GM18507 (cell line): ENCODE results near the gene ARPP19.
A peak's percentile ranks its signal among the peaks of the same experiment; 100 is the strongest.
"Not testable (repeated sequence)": the region's sequence is repeated elsewhere in the genome, so short reads cannot be mapped to it uniquely, and the experiment has no call there.

Source experiments
- DNase-seq: peaks from one replicate; pipeline ENCODE4 v3.0.0; 2011; ENCODE audit warnings: low read depth; ENCODE audit not compliant: insufficient read length; ENCODE audit errors: extremely low spot score
- FAIRE-seq: peaks from 2 replicates; lab custom pipeline; 2011; peaks lifted over from hg19 to GRCh38; lab: Jason Lieb, UNC

ARPP19 gene, protein sequence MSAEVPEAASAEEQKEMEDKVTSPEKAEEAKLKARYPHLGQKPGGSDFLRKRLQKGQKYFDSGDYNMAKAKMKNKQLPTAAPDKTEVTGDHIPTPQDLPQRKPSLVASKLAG

DNA sequence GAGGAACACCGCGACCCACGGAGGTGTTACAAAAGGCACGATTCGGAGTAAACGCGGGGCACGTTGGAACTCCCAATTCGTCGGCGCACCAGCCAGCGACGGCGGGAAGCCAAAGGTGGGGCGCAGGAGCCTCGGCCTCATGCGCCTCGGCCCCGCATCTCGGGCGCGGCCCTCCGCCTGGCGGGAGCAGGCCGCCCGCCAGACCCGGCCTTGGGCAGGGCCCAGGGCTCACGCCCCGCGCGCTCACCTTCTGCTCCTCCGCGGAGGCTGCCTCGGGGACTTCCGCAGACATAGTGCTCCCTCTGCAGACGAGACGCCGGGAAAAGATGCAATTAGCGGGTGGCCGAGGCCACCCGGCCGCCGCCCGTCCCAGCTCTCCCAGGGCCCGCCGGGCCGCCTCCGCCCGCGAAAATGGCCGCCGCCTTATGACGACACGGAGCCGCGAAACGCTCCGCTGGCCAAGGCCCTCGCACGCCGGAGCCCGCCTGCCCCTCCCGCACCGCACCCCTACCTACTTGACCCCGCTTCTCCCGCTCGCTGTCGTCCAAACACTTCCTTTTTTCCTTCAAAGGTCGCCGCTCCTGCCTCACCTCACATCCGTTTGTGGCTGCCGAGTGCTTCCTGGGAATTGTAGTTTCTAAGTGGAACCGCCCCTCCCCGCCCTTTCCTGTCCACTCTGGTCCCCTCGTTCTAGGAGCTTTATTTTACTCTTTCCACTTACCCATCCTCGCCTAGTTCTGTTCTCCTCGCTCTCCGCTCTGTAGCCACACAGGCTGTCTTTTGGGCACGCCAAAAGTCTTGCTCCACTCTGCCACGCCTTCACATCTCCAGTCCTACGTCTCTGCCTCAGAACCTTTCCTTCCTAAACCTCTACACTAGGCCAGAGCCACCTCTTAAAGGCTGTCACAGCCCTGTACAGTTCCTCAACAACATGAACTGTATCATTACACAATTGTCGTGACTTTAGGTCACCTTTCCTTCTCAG, at the start of gene ARPP19:
ARPP19 (minus strand) TSS at position 430 of the 985 bp plus-strand sequence; CDS start at position 292, 138 bp downstream.
- FAIRE-seq (peak; percentile 85), DNase-seq (peak; percentile 78)

DNA sequence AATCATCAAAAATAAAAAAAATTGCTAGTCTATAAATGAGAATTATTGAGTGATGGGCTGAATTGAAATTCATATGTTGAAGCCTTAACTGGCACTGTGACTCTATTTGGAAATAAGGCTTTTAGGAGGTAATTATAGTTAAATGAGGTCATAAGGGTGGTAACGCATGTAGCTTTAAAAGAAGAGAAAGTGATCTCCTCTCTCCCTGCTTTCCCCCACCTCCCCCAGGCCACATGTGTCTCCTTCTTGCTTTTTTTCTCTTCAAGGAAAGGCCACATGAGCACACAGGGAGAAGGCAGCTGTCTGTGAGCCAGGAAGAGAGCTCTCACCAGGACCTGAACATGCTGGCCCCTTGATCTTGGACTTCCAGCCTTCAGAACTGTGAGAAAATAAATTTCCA, 48.2 kb upstream of the ARPP19 start:
- no peak for DNase-seq

DNA sequence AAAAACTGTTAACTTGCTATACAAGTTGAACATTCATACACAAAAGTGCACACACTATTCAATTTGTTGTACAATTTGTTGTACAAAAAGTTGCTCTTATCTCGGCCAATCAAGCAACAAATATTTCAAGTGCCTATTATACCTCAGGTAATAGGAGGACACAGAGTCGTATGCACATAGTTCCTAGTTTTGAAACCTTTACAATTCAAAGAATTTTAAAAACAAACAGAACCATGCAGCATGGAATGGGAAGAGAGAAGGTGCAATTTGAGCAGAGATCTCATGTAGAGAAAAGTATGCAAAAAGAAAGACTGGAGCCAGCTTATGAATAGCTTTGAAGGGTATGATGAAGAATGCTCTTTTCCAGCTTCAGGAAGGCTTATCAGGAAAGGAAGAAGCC, 46.5 kb upstream of the ARPP19 start:
- DNase-seq (no peak), FAIRE-seq (no peak)

More for the DNA sequence above, 48.2 kb upstream of the ARPP19 start:
- no peak for FAIRE-seq

DNA sequence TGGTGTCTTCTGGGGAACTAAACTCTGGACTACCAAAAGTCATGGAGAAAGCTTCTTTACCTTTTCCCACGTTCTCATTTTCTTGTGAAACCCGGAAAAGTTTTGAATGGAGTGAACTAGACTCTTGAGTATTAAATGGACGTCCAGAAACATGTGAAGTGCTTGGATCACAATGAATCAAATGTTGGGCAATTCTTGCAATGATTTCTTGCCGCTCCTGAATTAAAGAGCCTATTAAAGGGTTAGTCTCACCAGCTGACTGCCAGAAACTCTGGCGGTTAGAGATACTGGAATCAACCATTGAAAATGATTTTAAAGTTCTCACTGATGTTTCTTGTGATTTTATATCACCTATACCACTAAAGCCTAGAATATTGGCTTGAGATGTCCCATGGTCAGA, 40.8 kb upstream of the ARPP19 start:
- DNase-seq (no peak), FAIRE-seq (no peak)

DNA sequence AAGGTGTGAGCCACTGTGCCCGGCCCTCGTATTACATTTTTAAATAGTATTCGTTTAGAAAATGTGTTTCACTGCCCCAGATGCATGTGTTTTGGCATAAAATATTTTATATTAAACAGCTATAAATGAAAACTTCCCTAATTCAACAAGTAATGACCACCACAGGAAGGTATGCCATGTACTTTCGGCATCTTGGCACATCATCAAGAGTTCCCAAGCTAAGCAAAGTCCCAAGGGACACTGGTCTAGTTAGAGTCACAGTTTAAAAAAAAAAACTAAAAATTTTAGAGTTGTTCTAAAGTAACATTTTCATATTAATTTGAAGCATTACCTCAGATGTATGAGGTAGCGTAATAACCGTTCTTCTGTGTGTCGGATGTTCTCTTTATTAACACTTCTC, 15.6 kb upstream of the ARPP19 start:
- DNase-seq (no peak), FAIRE-seq (no peak)

DNA sequence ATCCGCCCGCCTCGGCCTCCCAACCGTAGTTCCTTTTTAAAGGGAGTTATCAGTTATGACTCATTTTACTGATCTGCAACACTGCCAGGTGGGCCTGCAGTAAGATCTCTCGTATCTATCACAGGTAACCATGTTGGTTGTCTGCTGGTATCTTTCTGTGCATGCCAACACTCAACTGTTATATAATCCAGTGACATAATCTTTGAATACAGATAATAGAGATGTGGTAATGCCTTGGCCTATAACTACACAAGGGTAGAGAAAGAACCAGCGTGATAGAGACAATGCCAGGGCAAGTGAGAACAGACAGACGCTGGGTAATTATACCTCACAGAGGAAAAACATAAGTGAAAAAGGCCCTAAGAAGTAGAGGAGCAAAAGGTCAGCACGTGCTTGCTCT, 11.0 kb upstream of the ARPP19 start:
- FAIRE-seq (no peak), DNase-seq (no peak)

DNA sequence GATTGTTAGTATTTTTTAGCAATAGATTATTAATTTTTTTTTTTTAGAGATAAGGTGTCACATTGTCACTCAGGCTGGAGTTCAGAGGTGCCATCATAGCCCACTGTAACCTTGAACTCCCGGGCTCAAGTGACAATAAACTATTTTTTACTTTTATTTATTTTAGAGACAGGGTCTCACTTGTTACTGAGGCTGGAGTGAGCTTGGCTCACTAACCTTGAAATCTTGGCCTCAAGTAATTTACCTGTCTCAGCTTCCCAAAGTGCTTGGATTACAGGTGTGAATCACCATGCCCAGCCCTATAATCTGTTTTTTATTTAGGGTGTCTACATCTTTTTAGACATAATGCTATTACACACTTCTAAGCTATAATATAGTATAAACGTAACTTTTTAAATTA, 7.9 kb upstream of the ARPP19 start:
- FAIRE-seq (no peak), DNase-seq (no peak)

DNA sequence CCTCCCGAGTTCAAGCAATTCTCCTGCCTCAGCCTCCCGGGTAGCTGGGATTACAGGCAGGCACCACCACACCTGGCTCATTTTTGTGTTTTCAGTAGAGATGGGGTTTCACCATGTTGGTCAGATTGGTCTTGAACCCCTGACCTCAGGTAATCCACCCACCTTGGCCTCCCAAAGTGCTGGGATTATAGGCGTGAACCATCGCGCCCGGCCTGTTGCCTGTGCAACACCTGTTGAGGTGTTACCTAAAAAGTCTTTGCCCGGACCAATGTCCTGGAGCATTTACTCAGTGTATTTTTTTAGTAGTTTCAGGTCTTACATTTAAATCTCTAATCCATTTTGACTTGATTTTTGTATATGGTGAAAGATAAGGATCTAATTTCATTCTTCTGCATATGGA, 6.7 kb upstream of the ARPP19 start:
- not testable (repeated sequence) for FAIRE-seq

DNA sequence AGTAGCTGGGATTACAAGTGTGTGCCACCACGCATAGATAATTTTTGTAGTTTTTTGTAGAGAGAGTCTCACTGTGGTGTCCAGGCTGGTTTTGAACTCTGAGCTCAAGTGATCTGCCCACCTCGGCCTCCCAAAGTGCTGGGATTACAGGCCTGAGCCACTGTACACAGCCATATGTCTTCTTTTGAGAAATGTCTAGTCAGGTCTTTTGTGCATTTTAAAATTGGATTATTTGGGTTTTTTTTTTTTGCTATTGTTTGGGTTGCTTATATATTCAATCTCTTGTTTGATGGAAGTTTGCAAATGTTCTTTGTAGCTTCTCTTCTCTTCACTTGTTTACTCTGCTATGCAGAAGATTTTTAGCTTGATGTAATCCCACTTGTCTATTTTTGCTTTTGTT, 6.2 kb upstream of the ARPP19 start:
- FAIRE-seq (no peak), DNase-seq (no peak)

More for the DNA sequence above, 6.7 kb upstream of the ARPP19 start:
- not testable (repeated sequence) for DNase-seq

DNA sequence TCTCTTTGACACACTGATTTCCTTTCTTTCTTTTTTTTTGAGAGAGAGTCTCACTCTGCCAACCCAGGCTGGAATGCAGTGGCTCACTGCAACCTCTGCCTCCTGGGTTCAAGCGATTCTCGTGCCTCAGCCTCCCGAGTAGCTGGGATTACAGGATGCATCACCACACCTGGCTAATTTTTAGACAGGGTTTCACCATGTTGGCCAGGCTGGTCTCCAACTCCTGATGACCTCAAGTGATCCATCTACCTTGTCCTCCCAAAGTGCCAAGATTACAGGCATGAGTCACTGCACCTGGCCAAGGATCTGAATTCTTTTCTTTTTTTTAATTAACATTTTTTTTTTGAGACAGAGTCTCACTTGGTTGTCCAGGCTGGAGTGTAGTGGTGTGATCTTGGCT, 5.8 kb upstream of the ARPP19 start:
- not testable (repeated sequence) for FAIRE-seq, DNase-seq

DNA sequence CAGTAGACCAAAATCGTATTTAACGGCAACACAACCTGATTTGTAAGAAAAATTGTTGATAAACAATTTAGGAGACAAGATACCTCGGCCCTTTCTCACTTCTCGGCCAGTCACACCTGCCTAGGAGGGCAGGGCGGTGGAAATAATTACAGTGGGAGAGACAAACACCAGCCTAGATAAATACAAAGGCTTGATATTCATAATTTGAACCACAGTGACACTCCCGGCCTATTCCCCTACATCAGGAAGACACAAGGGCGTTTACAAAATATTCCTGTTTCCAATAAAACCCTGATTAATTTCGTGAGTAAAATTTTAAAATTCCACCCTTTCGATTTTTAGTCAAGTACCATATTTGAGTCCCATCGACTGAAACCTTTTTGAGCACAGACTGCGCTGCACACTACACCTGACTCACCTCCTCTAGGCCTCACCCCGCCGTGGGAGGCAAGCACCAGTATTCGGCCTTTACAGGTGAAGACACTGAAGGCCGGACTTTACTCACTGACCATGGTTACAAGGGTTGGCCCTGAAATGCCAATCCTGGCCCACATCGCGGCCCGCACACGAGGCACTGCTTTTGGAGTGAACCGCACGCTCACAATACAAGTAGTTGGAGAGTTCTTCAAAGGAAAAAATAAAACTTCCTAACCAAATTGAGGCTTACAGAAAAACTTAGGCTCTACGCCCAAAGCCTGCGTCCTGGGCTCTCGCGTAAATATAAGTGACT, 794 bp downstream of the ARPP19 start:
- DNase-seq (no peak), FAIRE-seq (peak; percentile 58)

DNA sequence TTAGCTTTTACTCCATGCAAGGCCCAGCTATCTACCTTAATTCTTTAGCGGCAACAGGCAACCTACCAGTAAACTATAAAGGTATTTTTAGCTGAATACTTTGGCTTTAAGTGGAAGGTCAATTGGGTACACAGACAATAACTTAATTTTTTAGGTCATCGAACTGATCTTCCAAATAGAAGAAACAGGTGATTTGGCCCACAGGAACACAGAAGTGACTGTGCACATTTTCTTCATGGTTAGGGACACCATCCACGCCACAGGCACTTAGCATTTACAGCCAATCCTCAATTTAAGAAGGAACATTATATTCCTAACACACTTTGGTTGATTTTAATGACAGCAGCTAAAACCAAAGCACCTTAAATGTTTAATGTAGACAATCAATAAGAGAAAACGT, 1.9 kb downstream of the ARPP19 start:
- FAIRE-seq (no peak), DNase-seq (no peak)

DNA sequence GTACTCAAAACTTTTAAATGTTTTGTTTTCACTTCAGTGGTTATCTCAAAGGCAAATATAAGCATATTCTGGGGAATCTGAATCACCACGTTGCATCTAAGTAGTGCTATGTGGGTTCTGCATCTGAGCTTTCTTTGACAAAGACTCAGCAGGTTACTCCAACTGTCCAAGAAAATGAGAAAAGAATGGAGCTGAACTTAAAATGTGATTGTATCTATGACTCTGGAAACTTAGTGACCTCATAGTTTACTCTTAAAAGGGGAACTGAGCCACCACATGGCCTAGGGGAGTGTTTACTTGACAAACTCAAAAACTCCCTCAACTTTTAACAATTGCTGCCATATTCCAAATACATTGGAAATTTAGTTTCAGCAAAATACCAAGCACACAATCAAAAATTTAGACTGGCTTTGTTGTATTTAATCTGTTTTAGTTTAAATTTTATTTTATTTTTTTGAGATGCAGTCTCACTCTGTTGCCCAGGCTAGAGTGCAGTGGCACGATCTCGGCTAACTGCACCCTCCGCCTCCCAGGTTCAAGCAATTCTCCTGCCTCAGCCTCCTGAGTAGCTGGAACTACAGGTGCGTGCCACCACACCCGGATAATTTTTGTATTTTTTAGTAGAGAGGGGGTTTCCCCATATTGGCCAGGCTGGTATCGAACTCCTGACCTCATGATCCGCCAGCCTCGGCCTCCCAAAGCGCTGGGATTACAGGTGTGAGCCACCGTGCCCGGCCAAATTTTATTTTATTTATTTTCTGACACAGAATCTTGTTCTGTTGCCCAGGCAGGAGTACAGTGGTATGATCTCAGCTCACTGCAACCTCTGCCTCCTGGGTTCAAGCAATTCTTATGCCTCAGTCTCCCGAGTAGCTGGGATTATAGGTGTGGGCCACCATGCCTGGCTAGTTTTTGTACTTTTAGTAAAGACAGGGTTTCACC, 3.1 kb downstream of the ARPP19 start:
- FAIRE-seq = peak; percentile 12
- DNase-seq = not testable (repeated sequence)

DNA sequence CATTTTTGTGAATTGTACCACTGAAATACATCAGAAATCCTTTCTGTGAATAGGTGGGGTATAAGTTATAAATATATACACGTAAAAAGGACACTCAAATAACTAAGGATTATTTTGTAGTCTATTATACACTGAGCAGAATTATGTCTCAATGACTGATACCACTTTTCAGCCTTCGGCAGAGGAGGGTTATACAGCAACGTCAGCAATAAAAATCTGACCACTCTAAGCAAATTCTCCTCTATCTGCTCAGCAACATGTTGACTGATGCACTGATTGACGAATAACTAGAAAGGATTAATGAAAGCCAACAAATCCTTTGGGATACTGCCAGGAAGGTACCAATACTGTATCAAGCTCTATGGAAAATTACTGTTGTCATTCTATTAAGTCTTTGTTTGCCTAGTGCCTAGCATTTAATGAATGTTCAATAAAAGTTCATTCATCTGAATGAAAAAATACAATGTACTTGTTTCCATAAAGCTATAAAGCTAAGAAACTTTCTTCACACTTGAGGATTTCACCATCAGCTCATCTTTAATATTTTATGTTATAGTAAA, 5.2 kb downstream of the ARPP19 start:
- no peak for FAIRE-seq
- DNase-seq = no peak

DNA sequence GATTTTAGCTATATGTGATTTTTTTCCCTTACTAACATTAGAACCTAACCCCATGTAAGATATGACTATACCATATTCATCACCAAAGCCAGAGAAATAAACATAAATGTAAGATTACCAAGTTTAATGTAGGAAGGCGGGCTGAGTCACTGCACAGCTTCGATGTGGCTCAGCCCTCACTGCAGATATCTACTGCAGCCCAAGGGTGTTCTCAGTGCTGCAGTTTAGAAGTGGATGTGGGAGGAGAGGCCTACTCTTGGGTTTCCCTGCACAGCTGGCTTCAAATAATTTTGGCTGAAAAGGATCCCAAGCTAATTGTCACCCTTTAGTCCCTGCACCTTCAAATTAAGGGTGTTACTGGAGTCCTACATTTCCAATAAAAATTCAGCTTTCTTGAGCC, 9.3 kb downstream of the ARPP19 start:
- DNase-seq = no peak

DNA sequence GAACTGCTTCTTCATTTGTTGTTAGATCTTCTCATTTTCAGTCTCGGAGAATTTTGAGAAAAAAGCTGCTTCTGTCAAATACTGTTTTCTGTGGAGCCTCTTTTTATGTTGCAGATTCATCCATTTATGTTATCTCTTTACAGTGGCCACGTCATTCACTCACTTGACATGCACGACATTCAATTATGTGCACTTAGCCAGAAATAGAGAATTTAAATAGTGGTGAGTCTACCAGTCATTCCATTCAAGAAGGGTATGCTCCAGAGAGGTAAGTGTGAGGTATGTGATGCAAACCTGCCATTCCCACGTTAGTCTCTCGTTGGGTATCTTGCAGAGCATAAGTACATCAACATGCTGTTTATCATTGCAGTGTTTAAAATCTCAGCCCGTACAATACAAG, 9.8 kb downstream of the ARPP19 start:
- FAIRE-seq (no peak), DNase-seq (no peak)

More for the DNA sequence above, 9.3 kb downstream of the ARPP19 start:
- FAIRE-seq = peak; percentile 5

DNA sequence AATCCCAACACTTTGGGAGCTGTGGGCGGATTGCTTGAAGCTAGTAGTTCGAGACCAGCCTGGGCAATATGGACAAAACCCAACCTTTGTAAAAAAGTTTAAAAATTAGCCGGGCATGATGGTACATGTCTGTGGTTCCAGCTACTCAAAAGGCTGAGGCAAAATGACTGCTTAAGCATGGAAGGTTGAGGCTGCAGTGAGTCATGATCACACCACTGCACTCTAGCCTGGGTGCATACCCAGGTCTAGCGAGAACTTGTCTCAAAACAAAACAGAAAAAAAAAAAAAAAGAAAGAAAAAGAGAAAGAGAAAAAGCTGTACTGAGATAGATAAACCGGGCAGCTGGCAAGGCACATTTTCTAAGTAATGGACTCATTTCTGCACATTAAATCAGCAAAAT, 10.6 kb downstream of the ARPP19 start:
- peak; percentile 79 for FAIRE-seq
- no peak for DNase-seq

DNA sequence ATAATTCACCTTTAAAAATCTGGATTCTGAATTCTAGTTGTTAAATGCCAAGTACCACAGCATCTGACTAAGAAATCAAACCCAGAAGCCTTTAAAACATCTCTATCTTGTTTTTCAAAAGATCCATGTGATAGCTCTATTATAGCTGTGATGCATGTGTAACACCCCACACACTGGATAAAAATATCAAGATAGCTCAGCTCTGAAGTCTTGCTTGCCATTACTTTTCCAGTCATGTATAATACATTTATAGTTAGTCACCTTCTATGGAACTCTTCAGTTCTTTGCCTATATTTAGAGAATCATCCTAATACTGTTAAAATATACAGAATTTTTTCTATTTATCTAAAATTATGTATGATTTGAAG, 11.6 kb downstream of the ARPP19 start:
- FAIRE-seq (no peak), DNase-seq (no peak)
